CD14-positive monocyte (primary cell): ENCODE measurements around the gene GPC5. TPM values are rescaled to one million over a fixed set of nuclear protein-coding genes. Genes with fewer than 3 reads are reported as not detected.

Source experiments
- DNase-seq, 3 donors: peaks; one replicate each; pipeline ENCODE4 v3.0.0-alpha.2; 2011 to 2022
- H2AFZ ChIP-seq: 2 replicates; pipeline ENCODE4 v1.6.0; 2012; ENCODE audit warnings: mild to moderate bottlenecking, low read depth, low read length, inconsistent platforms; ENCODE audit not compliant: insufficient read depth, poor library complexity, severe bottlenecking
- H3K27ac ChIP-seq, 2 donors: 1 replicate in 1 of 2; 2 replicates in 1 of 2; pipeline ENCODE4 v1.5.1; 2012 to 2013; ENCODE audit warnings: low read length in 2 of 2, control low read depth in 1 of 2, inconsistent platforms in 1 of 2, low read depth in 1 of 2, mild to moderate bottlenecking in 1 of 2
- H3K27me3 ChIP-seq, 2 donors: one replicate each; pipeline versions ENCODE4 v1.6.0 to v1.6.1; 2011 to 2013; ENCODE audit warnings: low read length in 2 of 2; ENCODE audit not compliant: control insufficient read depth in 2 of 2, insufficient read depth in 2 of 2
- H3K36me3 ChIP-seq, 2 donors: replicated peaks in 1 of 2; 1 replicate in 1 of 2; 2 replicates in 1 of 2; pipeline versions ENCODE4 v1.5.1 to v1.6.1; 2012 to 2013; ENCODE audit warnings: low read length in 2 of 2, control low read depth in 1 of 2, inconsistent platforms in 1 of 2, mild to moderate bottlenecking in 1 of 2; ENCODE audit not compliant: insufficient read depth in 2 of 2, control insufficient read depth in 1 of 2
- H3K4me1 ChIP-seq, 2 donors: 1 replicate in 1 of 2; 2 replicates in 1 of 2; pipeline versions ENCODE4 v1.5.1 to v1.6.1; 2012 to 2013; ENCODE audit warnings: low read length in 2 of 2, control low read depth in 1 of 2, inconsistent platforms in 1 of 2, mild to moderate bottlenecking in 1 of 2, moderate library complexity in 1 of 2; ENCODE audit not compliant: insufficient read depth in 2 of 2, control insufficient read depth in 1 of 2
- H3K4me2 ChIP-seq: replicated peaks from 2 replicates; pipeline ENCODE3; 2012; ENCODE audit warnings: low read length, moderate library complexity, mild to moderate bottlenecking; ENCODE audit not compliant: poor library complexity, severe bottlenecking; ENCODE audit errors: extremely low read depth
- H3K4me3 ChIP-seq, 3 experiments: fragments of 200-600 bp in 1 of 3; sonication (generic) in 1 of 3; replicated peaks in 1 of 3; 1 replicate in 2 of 3; 2 replicates in 1 of 3; pipeline ENCODE4 v1.5.1; 2011 to 2013; ENCODE audit warnings: low read length in 3 of 3, mild to moderate bottlenecking in 3 of 3, control low read depth in 2 of 3, low read depth in 2 of 3, inconsistent platforms in 1 of 3, moderate library complexity in 1 of 3
- H3K79me2 ChIP-seq: 2 replicates; pipeline ENCODE4 v1.6.0; 2012; ENCODE audit warnings: mild to moderate bottlenecking, control low read depth, inconsistent platforms, low read length, moderate library complexity; ENCODE audit not compliant: insufficient read depth
- H3K9ac ChIP-seq: 2 replicates; pipeline ENCODE4 v1.6.0; 2017; ENCODE audit warnings: low read length, mild to moderate bottlenecking; ENCODE audit not compliant: insufficient read depth, poor library complexity, severe bottlenecking
- H3K9me3 ChIP-seq, 2 donors: replicated peaks in 1 of 2; 1 replicate in 1 of 2; 2 replicates in 1 of 2; pipeline versions ENCODE4 v1.5.1 to v1.6.1; 2012 to 2013; ENCODE audit warnings: low read length in 2 of 2, control low read depth in 1 of 2; ENCODE audit not compliant: control insufficient read depth in 1 of 2, insufficient read depth in 1 of 2
- H4K20me1 ChIP-seq: 2 replicates; pipeline ENCODE4 v1.6.0; 2012; ENCODE audit warnings: mild to moderate bottlenecking, low read length, control low read depth, moderate library complexity; ENCODE audit not compliant: insufficient read depth
- H3K27ac Mint-ChIP-seq, 7 donors: one replicate each; pipeline ENCODE4 v1.8.0; 2020; ENCODE audit warnings: mild to moderate bottlenecking in 7 of 7, mixed read lengths in 7 of 7, moderate library complexity in 6 of 7, inconsistent platforms in 2 of 7
- H3K27me3 Mint-ChIP-seq, 3 donors: one replicate each; pipeline ENCODE4 v1.8.0; 2021 to 2022; ENCODE audit warnings: low read depth in 3 of 3, mild to moderate bottlenecking in 3 of 3, mixed read lengths in 3 of 3, moderate library complexity in 3 of 3, inconsistent platforms in 1 of 3
- H3K36me3 Mint-ChIP-seq, 2 donors: one replicate each; pipeline ENCODE4 v1.8.0; 2020; ENCODE audit warnings: mixed read lengths in 2 of 2, inconsistent platforms in 1 of 2, mild to moderate bottlenecking in 1 of 2
- H3K4me1 Mint-ChIP-seq: one replicate; pipeline ENCODE4 v1.8.0; 2020; ENCODE audit warnings: mild to moderate bottlenecking, mixed read lengths
- H3K4me3 Mint-ChIP-seq, 2 donors: one replicate each; pipeline ENCODE4 v1.8.0; 2020; ENCODE audit warnings: mild to moderate bottlenecking in 2 of 2, mixed read lengths in 2 of 2, moderate library complexity in 1 of 2
- H3K9me3 Mint-ChIP-seq, 7 donors: one replicate each; pipeline ENCODE4 v1.8.0; 2020 to 2022; ENCODE audit warnings: mixed read lengths in 7 of 7, mild to moderate bottlenecking in 6 of 7, moderate library complexity in 6 of 7, inconsistent platforms in 2 of 7
- CTCF ChIP-seq: fragments of 200-600 bp; IDR thresholded peaks from one replicate; pipeline ENCODE4 v1.8.0; 2022; ENCODE audit warnings: antibody characterized with exemption, mild to moderate bottlenecking
- WGBS: methylation state at CpG from one replicate; pipeline ENCODE4 v1.1.5; 2013; ENCODE audit warnings: missing lambda C conversion rate; ENCODE audit not compliant: insufficient coverage; 5-methylcytosine and 5-hydroxymethylcytosine counted together
- intact Hi-C, 2 donors: fragments of 100-400 bp; cut with micrococcal nuclease; formaldehyde crosslinking; loops; one replicate each; pipeline versions ENCODE4 v1.15.0 to v1.15.1; 2023
- polyA plus RNA-seq, 3 donors: library from polyadenylated mRNA; depleted of rRNA in 1 of 3; unstranded in 2 of 3; stranded (reverse) in 1 of 3; fragments of 300-500 nt in 2 of 3; fragments of >200 nt in 1 of 3; fragmentation: Illumina TruSeq in 2 of 3; gene quantifications; 1 replicate in 2 of 3; 2 replicates in 1 of 3; pipeline ENCODE4 v1.2.3, GENCODE V29; 2012 to 2021

GPC5 gene
- polyA plus RNA-seq, 3 donors: not detected

DNA sequence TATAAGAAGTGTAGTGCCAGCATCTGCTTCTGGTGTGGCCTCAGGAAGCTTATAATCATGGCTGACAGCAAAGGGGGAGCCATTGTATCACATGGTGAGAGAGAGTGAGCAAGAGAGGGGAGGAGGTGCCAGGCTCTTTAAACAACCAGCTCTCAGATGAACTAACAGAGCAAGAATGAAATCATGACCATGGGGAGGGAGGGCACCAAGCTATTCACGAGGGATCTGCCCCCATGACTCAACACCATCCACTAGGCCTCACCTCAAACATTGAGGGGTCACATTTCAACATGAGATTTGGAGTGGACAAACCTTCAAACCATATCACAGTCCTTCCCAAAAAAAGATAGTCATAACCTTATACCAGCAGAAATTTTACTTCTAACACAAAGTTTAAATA, 174.0 kb downstream of the GPC5 start:
- WGBS: 67% methylated on average over 1 of the region's 1 CpG
- no peak overlapping the region for H3K27ac Mint-ChIP-seq
- Histone ChIP-seq H3K36me3 (no peaks in the 10 kb centered on the region), H3K4me3 (no peak overlapping the region), H3K9me3 (peaks cover 0 to 5% of the 10 kb centered on the region in 2 donors), H3K4me1 (no peaks in the 10 kb centered on the region), H2AFZ (no peak overlapping the region), H3K4me2 (no peak overlapping the region), H3K27me3 (no peaks in the 10 kb centered on the region), H3K79me2 (no peaks in the 10 kb centered on the region), H3K9ac (no peak overlapping the region), H3K27ac (no peak overlapping the region), H4K20me1 (no peaks in the 10 kb centered on the region)
- H3K4me3 Mint-ChIP-seq: no peak overlapping the region
- TF ChIP-seq CTCF: no peak
- no peaks in the 10 kb centered on the region for H3K27me3 Mint-ChIP-seq
- DNase-seq: no peak
- H3K4me1 Mint-ChIP-seq: no peaks in the 10 kb centered on the region
- intact Hi-C loops: no loop called here
- peaks cover 0 to 10% (median 3%) of the 10 kb centered on the region in 7 donors for H3K9me3 Mint-ChIP-seq
- H3K36me3 Mint-ChIP-seq: no peaks in the 10 kb centered on the region

DNA sequence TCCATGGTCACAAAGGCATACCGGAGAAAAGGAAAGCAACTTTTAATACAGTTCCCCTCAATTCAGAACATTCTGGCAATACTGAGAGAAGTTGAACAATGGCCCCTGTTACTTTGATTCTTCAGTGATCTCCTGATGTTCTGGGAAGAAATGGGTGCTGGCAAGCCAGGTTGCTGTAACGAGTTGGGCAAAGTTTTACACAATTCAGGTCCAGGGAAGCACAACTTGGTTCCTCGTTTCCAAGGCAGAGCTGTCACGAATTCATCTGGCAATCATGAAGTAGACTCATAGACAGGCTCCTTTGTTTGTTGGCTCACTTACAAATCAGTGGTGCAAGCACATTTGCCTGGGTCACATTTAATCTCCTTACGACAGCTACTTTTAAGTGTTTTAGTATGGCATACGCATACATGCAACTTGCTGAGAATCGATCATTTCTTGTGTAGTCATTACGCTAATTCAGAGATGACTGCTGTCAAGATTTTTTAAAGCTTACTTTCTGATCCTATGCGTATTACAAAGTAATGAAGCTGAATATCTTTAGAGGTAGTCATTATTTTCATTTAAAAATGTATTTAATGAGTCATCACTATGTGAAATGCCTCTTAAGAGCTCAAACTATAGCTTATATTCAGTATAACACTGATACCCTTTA, 174.7 kb downstream of the GPC5 start:
- H3K4me3 Mint-ChIP-seq: no peak overlapping the region
- no peak for DNase-seq
- no peak overlapping the region for H3K27ac Mint-ChIP-seq
- Histone ChIP-seq H3K9ac (no peak overlapping the region), H3K27me3 (no peaks in the 10 kb centered on the region), H3K27ac (no peak overlapping the region), H3K4me1 (no peaks in the 10 kb centered on the region), H3K79me2 (no peaks in the 10 kb centered on the region), H3K4me3 (no peak overlapping the region), H3K36me3 (no peaks in the 10 kb centered on the region), H3K9me3 (peaks cover 0 to 8% of the 10 kb centered on the region in 2 donors), H3K4me2 (no peak overlapping the region), H2AFZ (no peak overlapping the region), H4K20me1 (no peaks in the 10 kb centered on the region)
- peaks cover 0 to 7% (median 4%) of the 10 kb centered on the region in 7 donors for H3K9me3 Mint-ChIP-seq
- 93% methylated on average over 5 of the region's 9 CpGs for WGBS
- TF ChIP-seq CTCF: no peak
- intact Hi-C loops: no loop called here
- H3K4me1 Mint-ChIP-seq: no peaks in the 10 kb centered on the region
- H3K36me3 Mint-ChIP-seq: no peaks in the 10 kb centered on the region
- H3K27me3 Mint-ChIP-seq: no peaks in the 10 kb centered on the region
